GM18505 (cell line): ENCODE results near the gene B3GLCT.
A peak's percentile ranks its signal among the peaks of the same experiment; 100 is the strongest.
"Not testable (repeated sequence)": the region's sequence is repeated elsewhere in the genome, so short reads cannot be mapped to it uniquely, and the experiment has no call there.

Experiments used
- ATAC-seq: cut with Tn5 transposase; IDR thresholded peaks from one replicate; pipeline ENCODE4 v1.9.1; 2021; ENCODE audit not compliant: unreplicated experiment
- POLR2A ChIP-seq: IDR thresholded peaks from 4 replicates; pipeline ENCODE4 v1.6.1; 2011; ENCODE audit warnings: borderline replicate concordance; ENCODE audit not compliant: insufficient read depth, insufficient read length; ENCODE audit errors: extremely low read depth

Gene B3GLCT

DNA sequence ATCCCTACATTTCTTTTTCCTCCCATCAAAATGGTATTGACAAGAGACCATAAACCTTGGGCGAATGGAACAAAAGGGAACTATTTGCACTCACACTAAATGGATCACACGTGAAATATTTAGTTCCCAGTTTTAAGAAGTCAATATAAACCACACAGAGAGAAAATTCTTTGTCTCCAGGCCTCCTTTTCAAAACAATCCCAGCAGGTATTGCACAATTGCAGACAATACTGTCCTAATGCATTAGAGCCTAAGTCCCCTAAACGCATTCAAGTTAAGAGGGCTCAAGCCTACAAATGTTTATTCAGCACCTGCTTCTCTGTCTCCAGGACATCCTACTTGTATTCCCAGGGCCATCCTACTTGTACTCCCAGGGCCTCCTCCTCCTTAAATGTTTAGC, 1.3 kb upstream of the B3GLCT start:
- no peak for TF ChIP-seq POLR2A
- no peak for ATAC-seq

DNA sequence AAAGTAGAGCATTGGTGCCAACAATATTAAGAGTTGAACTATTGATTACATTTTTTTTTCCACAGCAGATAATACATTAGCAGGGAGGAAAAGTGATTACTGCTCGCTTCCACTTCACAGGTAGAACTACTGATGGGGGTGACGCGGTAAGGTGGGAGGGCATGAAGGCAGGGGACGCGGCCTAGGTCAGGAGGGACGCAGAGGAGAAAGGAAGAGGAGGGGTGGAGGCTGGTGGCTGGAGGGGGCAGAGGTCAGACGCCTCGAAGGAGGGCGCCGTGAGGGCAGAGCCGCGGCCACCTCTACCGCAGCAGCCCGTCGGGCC, 287 bp upstream of the B3GLCT start:
- no peak for TF ChIP-seq POLR2A
- ATAC-seq: peak; percentile 12

- ATAC-seq: peak; percentile 20
These were observed 829 bp downstream of the B3GLCT start for GRCh38 chr13:31200637-31200971.

GRCh38 chr13:31201341-31202031, 1.7 kb downstream of the B3GLCT start:
- TF ChIP-seq POLR2A: no peak
- ATAC-seq: no peak

More at GRCh38 chr13:31200637-31200971, 829 bp downstream of the B3GLCT start:
- TF ChIP-seq POLR2A: no peak

- no peak for TF ChIP-seq POLR2A
These were observed 4.8 kb downstream of the B3GLCT start for GRCh38 chr13:31204592-31204991.

GRCh38 chr13:31207661-31208552, 8.1 kb downstream of the B3GLCT start:
- no peak for ATAC-seq
- no peak for TF ChIP-seq POLR2A

More at GRCh38 chr13:31204592-31204991, 4.8 kb downstream of the B3GLCT start:
- no peak for ATAC-seq

DNA sequence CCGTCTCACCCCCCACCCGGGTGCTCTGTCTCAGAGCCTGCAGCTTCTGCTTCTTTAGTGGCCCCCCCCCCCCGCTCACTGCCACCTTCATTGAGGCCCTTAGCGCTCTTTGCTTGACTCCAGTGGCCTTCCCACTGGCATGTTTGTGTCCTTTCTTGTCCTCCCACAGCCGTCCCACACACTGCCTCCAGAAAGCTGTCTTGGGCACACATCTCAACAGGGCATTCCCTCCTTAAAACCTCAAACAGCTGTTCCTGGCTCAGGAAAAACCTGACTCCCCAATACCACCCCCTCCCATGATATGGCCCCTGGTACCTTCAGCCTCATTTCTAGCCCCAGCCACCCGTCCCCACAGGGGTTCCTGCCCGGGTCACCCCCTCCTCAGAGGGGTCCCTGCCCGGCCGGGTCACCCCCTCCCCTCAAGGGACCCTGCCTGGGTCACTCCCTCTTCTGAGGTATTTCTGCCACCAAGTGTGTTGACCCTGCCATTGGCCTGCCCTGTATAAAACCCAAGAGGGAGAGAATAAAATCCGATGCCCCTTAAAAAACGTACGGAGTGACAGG, 8.9 kb downstream of the B3GLCT start:
- no peak for TF ChIP-seq POLR2A
- ATAC-seq: no peak

DNA sequence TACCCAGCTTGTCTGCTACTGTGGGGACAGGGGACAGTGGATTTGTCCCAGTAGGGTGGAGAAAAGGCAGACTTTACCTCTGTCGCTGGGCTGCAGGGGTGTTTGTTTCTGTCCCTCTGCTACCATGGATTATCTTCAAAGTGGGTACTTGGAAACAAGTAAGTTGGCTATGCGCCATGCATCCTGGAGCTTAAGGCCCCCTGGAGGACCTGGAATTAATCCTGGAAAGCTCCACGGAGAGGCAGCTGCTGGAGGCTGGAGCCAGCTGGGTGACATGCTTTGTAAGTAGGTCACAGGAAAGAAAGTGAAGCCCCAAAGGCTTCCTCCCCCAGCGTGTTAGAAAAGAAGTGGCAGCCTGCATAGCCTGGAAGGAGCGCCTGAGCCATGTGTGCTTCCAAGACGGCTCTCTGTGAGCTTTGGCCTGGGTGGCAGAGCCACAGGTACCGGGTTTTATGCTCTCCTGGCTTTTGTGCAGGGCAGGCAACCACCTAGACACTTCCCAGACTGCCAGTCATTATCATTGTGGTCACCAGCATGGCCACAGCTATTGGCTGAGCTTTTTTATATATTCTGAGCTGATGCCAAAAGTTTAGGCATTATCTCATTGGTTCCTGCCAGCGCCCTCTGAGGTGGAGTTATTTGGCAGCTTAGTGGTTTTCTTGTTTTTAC, 9.5 kb downstream of the B3GLCT start:
- no peak for ATAC-seq
- TF ChIP-seq POLR2A: no peak

DNA sequence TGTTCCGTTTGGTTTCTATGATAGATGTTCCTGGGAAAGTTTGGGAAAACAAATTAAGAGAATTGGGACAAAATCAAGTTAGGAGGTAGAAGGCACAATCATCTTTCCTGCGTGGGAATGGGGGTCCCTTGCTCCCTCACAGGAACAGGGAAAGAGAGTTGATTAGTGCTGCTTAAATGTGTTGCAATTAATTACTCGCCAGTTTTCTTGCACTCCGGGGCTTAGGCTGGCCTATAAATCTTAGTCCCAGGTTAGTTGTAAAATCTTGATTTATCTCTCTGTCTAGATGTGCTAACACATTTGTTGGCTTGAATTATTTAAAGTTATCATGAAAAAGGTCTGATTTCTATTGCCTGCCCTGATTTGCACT, 10.1 kb downstream of the B3GLCT start:
- no peak for ATAC-seq
- TF ChIP-seq POLR2A: no peak

- no peak for ATAC-seq
- no peak for TF ChIP-seq POLR2A
These were observed 14.0 kb downstream of the B3GLCT start for GRCh38 chr13:31213651-31214289.

DNA sequence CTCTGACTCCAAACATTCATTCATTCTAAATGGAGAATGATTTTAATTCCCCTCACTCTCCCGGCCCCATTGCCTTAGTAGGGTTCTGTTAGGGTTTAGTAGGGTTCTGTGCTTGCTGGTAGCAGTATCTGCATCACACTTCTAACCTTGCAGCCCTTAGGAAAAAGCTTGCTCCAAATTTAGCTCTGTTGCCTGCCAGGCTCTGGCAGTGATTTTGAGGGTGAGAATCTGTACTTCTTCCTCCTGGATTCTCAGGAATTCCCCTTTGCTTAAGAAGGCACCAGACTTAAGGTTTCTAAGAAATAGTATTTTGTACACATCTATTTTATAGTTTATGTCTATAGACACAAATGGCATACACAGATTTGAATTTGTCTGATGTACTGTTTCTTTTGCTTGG, 14.7 kb downstream of the B3GLCT start:
- no peak for TF ChIP-seq POLR2A
- ATAC-seq: no peak

GRCh38 chr13:31216916-31217315, 17.1 kb downstream of the B3GLCT start:
- not testable (repeated sequence) for ATAC-seq

DNA sequence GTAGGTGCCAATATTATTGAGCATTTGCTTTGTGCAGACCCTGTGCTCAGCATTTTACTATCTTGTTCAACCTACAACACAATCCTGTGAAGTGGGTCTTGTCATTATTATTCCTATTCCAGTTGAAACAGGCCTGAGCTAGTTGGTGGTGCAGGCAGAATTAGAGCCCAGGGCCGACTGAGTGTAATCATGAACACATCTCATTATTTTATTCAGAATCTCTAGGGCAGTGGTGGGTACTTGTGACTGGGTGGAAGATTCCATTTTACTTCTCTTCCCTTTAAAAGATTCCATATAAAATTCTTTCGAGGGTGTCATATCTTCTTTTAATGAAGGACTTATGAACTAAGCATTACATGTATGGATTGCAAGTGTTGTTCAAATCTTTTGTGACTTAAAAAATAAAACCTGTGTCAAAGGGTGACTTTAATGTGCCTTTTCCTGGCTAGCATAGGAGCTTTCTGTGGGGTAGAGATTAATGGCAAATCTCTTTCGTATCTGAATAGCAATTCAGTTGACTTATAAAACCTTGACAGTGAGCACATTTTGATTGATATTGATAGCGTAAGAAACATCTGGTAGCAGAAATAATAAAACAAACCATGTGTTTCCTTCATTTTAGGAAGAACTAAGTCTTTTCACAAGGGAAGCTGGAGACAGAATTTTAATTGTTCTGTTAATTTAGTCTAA, 20.3 kb downstream of the B3GLCT start:
- ATAC-seq: no peak
- no peak for TF ChIP-seq POLR2A
